HEK293 (cell line): ENCODE data around the gene MATCAP1.
A peak's percentile ranks its signal among the peaks of the same experiment; 100 is the strongest.

ENCODE experiments used
- CTCF ChIA-PET: fragments of 350-600 bp; formaldehyde crosslinking; extraction: SDS; loops from one replicate; lab custom pipeline; 2021; ENCODE audit warnings: antibody characterized with exemption; lab: Yijun Ruan, JAX
- POLR2A ChIA-PET: fragments of 300-600 bp; formaldehyde crosslinking; extraction: SDS; loops from one replicate; lab custom pipeline; 2020; ENCODE audit warnings: antibody characterized with exemption, inconsistent platforms; lab: Yijun Ruan, JAX
- H3K27ac ChIP-seq: fragments of 200-500 bp; sonication (Bioruptor generic); 2 replicates; pipeline ENCODE4 v1.5.1; 2014; ENCODE audit warnings: low read depth, low read length, control low read depth, inconsistent platforms; ENCODE audit errors: extremely low read depth
- H3K36me3 ChIP-seq, 2 experiments: fragments of 200-500 bp in 1 of 2; sonication (Bioruptor generic) in 1 of 2; 1 replicate in 1 of 2; 2 replicates in 1 of 2; pipeline ENCODE4 v1.5.1; 2014 to 2017; ENCODE audit warnings: inconsistent platforms in 2 of 2, low read length in 2 of 2; ENCODE audit not compliant: control insufficient read depth in 2 of 2, insufficient read depth in 1 of 2
- H3K4me1 ChIP-seq: fragments of 200-500 bp; sonication (Bioruptor generic); 2 replicates; pipeline ENCODE4 v1.5.1; 2014; ENCODE audit warnings: mild to moderate bottlenecking, low read length, inconsistent platforms; ENCODE audit not compliant: control insufficient read depth, insufficient read depth
- H3K4me3 ChIP-seq: 2 replicates; pipeline ENCODE4 v1.5.1; 2011; ENCODE audit warnings: low read depth, mild to moderate bottlenecking, control low read depth, low read length, moderate library complexity
- H3K9me3 ChIP-seq: fragments of 200-500 bp; sonication (Bioruptor generic); 2 replicates; pipeline ENCODE4 v1.5.1; 2014; ENCODE audit warnings: low read depth, low read length, inconsistent platforms; ENCODE audit not compliant: control insufficient read depth, insufficient read depth
- GLIS1 ChIP-seq: fragments of 450-650 bp; formaldehyde crosslinking; IDR thresholded peaks from 2 replicates; pipeline ENCODE4 v1.5.1; 2016; ENCODE audit warnings: missing biosample characterization, missing genetic modification characterization
- PRDM4 ChIP-seq: fragments of 450-650 bp; formaldehyde crosslinking; IDR thresholded peaks from 2 replicates; pipeline ENCODE4 v1.5.1; 2017; ENCODE audit warnings: missing biosample characterization, missing genetic modification characterization
- REST ChIP-seq: fragments of 450-650 bp; formaldehyde crosslinking; IDR thresholded peaks from 2 replicates; pipeline ENCODE4 v1.5.1; 2016; ENCODE audit warnings: missing biosample characterization, missing genetic modification characterization
- YY2 ChIP-seq: fragments of 450-650 bp; formaldehyde crosslinking; IDR thresholded peaks from 2 replicates; pipeline ENCODE4 v1.5.1; 2016; ENCODE audit warnings: missing biosample characterization, missing genetic modification characterization
- ZBTB17 ChIP-seq: fragments of 450-650 bp; formaldehyde crosslinking; IDR thresholded peaks from 2 replicates; pipeline ENCODE4 v1.5.1; 2016; ENCODE audit warnings: missing biosample characterization, missing genetic modification characterization
- ZFHX2 ChIP-seq: fragments of 450-650 bp; formaldehyde crosslinking; conservative IDR thresholded peaks from 2 replicates; pipeline ENCODE4 v1.5.1; 2016; ENCODE audit warnings: missing biosample characterization, missing genetic modification characterization
- ZNF362 ChIP-seq: fragments of 450-650 bp; formaldehyde crosslinking; IDR thresholded peaks from 2 replicates; pipeline ENCODE4 v1.5.1; 2016; ENCODE audit warnings: missing biosample characterization, missing genetic modification characterization
- ZNF544 ChIP-seq: fragments of 450-650 bp; formaldehyde crosslinking; IDR thresholded peaks from 2 replicates; pipeline ENCODE4 v1.5.0; 2017; ENCODE audit warnings: missing biosample characterization, missing genetic modification characterization
- ZNF585B ChIP-seq: fragments of 450-650 bp; formaldehyde crosslinking; IDR thresholded peaks from 2 replicates; pipeline ENCODE4 v1.5.1; 2016; ENCODE audit warnings: missing biosample characterization, missing genetic modification characterization
- ZNF600 ChIP-seq: fragments of 450-650 bp; formaldehyde crosslinking; IDR thresholded peaks from 2 replicates; pipeline ENCODE4 v1.5.1; 2016; ENCODE audit warnings: missing biosample characterization, missing genetic modification characterization
- ZNF664 ChIP-seq: fragments of 450-650 bp; formaldehyde crosslinking; IDR thresholded peaks from 2 replicates; pipeline ENCODE4 v1.5.1; 2016; ENCODE audit warnings: missing biosample characterization, missing genetic modification characterization
- ZNF776 ChIP-seq: fragments of 450-650 bp; formaldehyde crosslinking; IDR thresholded peaks from 2 replicates; pipeline ENCODE4 v1.5.0; 2017; ENCODE audit warnings: missing biosample characterization, missing genetic modification characterization, borderline replicate concordance

The MATCAP1 gene

GRCh38 chr16:67193536-67193935, 9.8 kb upstream of the MATCAP1 start (continued):
- TF ChIP-seq ZNF544 (tag by site-specific recombination) (no peak), ZNF664 (tag by site-specific recombination) (no peak), ZNF776 (tag by site-specific recombination) (no peak), PRDM4 (tag by site-specific recombination) (no peak)
- TF ChIP-seq, all 188 proteins: peak for 0

GRCh38 chr16:67192781-67193361, 9.1 kb upstream of the MATCAP1 start:
- peaks cover 7 to 51% of the 10 kb centered on the region in 2 experiments; a peak in 2 of 3 replicates for H3K36me3 ChIP-seq
- POLR2A ChIA-PET: interaction anchor here (0.8 to 1.7 kb wide), 6 partner anchors 8 to 174 kb away, joined by 3 to 6 read pairs (median 4); partner anchors contain the start of genes MATCAP1 and TMEM208
- peak overlapping the region; percentile 61 for H3K27ac ChIP-seq

More at GRCh38 chr16:67192781-67193361, 9.1 kb upstream of the MATCAP1 start:
- peak overlapping the region; percentile 81 for H3K4me3 ChIP-seq
- no peaks in the 10 kb centered on the region for H3K9me3 ChIP-seq
- CTCF ChIA-PET: interaction anchor here (0.7 to 1.6 kb wide), 4 partner anchors 30 to 215 kb away, joined by 3 to 6 read pairs (median 4); no protein-coding TSS in a partner anchor
- peaks cover 7% of the 10 kb centered on the region for H3K4me1 ChIP-seq
- TF ChIP-seq ZFHX2 (tag by site-specific recombination) (no peak), ZNF362 (tag by site-specific recombination) (no peak), ZNF600 (tag by site-specific recombination) (0 out of 2 replicates have a peak, but pooled peaks have one; percentile 28), GLIS1 (tag by site-specific recombination) (no peak), ZNF585B (tag by site-specific recombination) (no peak), REST (tag by site-specific recombination) (no peak), YY2 (tag by site-specific recombination) (no peak), ZBTB17 (tag by site-specific recombination) (peak; percentile 82)
